ENCODE results near the gene LRCOL1.

DNA sequence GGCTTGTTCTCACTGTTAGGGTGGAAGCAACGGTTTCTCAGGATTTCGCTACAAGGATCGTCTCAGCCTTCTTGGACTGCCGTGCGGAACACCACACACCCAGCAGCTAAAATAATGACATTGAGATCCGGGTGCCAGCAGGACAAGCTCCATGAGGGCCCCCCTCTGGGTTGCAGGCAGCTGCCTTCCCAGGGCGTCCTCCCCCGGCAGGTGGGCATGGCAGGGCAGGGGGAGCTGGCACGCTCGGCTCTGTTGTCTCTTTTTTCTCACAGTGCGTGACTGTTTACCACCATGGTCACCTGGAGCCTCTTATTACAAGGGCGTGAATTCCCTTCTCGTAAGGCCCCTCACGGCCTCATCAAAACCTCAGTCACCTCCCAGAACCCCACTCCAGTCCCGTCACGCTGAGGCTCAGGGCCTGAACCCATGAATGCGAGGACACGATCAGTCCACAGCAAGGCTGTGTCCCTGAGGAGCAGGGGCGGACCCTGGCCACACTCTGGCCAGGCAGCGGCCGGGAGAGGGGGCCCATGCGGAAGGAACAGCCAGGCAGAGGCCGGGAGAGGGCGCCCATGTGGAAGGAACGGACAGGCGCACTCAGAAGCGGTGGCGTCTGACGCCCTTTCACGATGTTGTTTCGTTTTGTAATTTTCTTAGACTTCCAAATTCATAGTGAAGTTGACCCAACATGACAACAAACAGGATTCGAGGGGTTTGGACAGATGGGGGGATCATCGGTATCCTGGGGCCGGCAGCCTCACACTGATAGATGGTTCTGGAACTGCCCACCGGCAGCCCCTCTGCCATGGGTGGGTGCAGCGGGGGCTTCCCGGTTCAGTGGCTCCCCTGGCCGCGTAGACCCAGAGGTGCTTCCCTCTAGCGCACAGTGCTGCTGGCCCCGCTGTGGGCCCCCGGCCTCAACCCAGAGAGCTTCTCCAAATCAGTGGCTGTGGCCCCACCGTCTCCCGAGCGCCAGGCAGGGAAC, 10.0 kb downstream of the LRCOL1 start:
- TF ChIP-seq, protein P1, sequence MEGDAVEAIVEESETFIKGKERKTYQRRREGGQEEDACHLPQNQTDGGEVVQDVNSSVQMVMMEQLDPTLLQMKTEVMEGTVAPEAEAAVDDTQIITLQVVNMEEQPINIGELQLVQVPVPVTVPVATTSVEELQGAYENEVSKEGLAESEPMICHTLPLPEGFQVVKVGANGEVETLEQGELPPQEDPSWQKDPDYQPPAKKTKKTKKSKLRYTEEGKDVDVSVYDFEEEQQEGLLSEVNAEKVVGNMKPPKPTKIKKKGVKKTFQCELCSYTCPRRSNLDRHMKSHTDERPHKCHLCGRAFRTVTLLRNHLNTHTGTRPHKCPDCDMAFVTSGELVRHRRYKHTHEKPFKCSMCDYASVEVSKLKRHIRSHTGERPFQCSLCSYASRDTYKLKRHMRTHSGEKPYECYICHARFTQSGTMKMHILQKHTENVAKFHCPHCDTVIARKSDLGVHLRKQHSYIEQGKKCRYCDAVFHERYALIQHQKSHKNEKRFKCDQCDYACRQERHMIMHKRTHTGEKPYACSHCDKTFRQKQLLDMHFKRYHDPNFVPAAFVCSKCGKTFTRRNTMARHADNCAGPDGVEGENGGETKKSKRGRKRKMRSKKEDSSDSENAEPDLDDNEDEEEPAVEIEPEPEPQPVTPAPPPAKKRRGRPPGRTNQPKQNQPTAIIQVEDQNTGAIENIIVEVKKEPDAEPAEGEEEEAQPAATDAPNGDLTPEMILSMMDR (IDR thresholded peaks at IDR 0.05) = peak; percentile 87; the same call in 1 of the 2 replicates
- no peak for TF ChIP-seq SIN3A (IDR thresholded peaks at IDR 0.05; ENCODE audit: borderline replicate concordance, insufficient read depth, low read depth, low read length)

Data from Panc1 (cell line).